B cell (primary cell): ENCODE measurements around the gene TKT. TPM values are rescaled to one million over a fixed set of nuclear protein-coding genes. Genes with fewer than 3 reads are reported as not detected.

ENCODE experiments used
- ATAC-seq: fragments of 200-7000 bp; cut with Tn5 transposase; one replicate; pipeline ENCODE4 v1.10.0; 2021; ENCODE audit warnings: low read depth, mild to moderate bottlenecking, moderate number of reproducible peaks, moderate library complexity
- CTCF ChIA-PET: fragments of 350-600 bp; sonication (Branson Sonifier 250); formaldehyde crosslinking; loops from one replicate; lab custom pipeline; 2021; ENCODE audit warnings: antibody characterized with exemption, inconsistent platforms; lab: Charles Lee
- POLR2A ChIA-PET: fragments of 350-600 bp; sonication (Branson Sonifier 250); formaldehyde crosslinking; loops from one replicate; lab custom pipeline; 2021; ENCODE audit warnings: antibody characterized with exemption; lab: Charles Lee
- DNase-seq: peaks from one replicate; pipeline ENCODE4 v3.0.0; 2013
- H2AFZ ChIP-seq: 2 replicates; pipeline ENCODE4 v1.6.1; 2012; ENCODE audit warnings: mild to moderate bottlenecking, low read depth, low read length; ENCODE audit not compliant: insufficient read depth, poor library complexity, severe bottlenecking
- H3K27ac ChIP-seq, 2 donors: 1 replicate in 1 of 2; 2 replicates in 1 of 2; pipeline ENCODE4 v1.5.1; 2012 to 2013; ENCODE audit warnings: low read length in 2 of 2, mild to moderate bottlenecking in 2 of 2, moderate library complexity in 1 of 2
- H3K27me3 ChIP-seq, 4 experiments: fragments of 200-600 bp in 1 of 4; sonication (generic) in 1 of 4; replicated peaks in 1 of 4; 1 replicate in 2 of 4; 2 replicates in 2 of 4; pipeline versions ENCODE4 v1.6.1 to v1.7.0; 2013 to 2016; ENCODE audit warnings: low read length in 3 of 4, mild to moderate bottlenecking in 2 of 4, mixed read lengths in 1 of 4, moderate library complexity in 1 of 4; ENCODE audit not compliant: insufficient read depth in 4 of 4, control insufficient read depth in 3 of 4; ENCODE audit errors: control extremely low read depth in 1 of 4
- H3K36me3 ChIP-seq, 2 experiments: replicated peaks in 1 of 2; 1 replicate in 1 of 2; 2 replicates in 1 of 2; pipeline versions ENCODE4 v1.6.1 to v1.7.1; 2013; ENCODE audit warnings: low read length in 1 of 2; ENCODE audit not compliant: insufficient read depth in 2 of 2, control insufficient read depth in 1 of 2; ENCODE audit errors: control extremely low read depth in 1 of 2, extremely low read depth in 1 of 2
- H3K4me1 ChIP-seq, 2 donors: fragments of 200-600 bp in 1 of 2; sonication (generic) in 1 of 2; 1 replicate in 1 of 2; 2 replicates in 1 of 2; pipeline versions ENCODE4 v1.5.1 to v1.6.1; 2013 to 2017; ENCODE audit warnings: low read length in 2 of 2; ENCODE audit not compliant: control insufficient read depth in 2 of 2, insufficient read depth in 2 of 2
- H3K4me2 ChIP-seq: replicated peaks from 2 replicates; pipeline ENCODE3; 2012; ENCODE audit warnings: mild to moderate bottlenecking, low read depth, low read length; ENCODE audit not compliant: poor library complexity, severe bottlenecking
- H3K4me3 ChIP-seq, 5 experiments: fragments of 200-600 bp in 1 of 5; sonication (generic) in 1 of 5; 1 replicate in 3 of 5; 2 replicates in 2 of 5; pipeline versions ENCODE4 v1.5.1 to v1.7.0; 2011 to 2016; ENCODE audit warnings: low read length in 4 of 5, mild to moderate bottlenecking in 4 of 5, low read depth in 2 of 5, control low read depth in 1 of 5, moderate library complexity in 1 of 5; ENCODE audit not compliant: insufficient read depth in 1 of 5; ENCODE audit errors: control extremely low read depth in 1 of 5, extremely low read depth in 1 of 5
- H3K79me2 ChIP-seq: fragments of 200-600 bp; sonication (generic); one replicate; pipeline ENCODE4 v1.6.0; 2016; ENCODE audit warnings: low read length; ENCODE audit not compliant: control insufficient read depth, insufficient read depth
- H3K9ac ChIP-seq: fragments of 200-600 bp; sonication (generic); 2 replicates; pipeline ENCODE4 v1.6.1; 2017; ENCODE audit warnings: mild to moderate bottlenecking, low read length, moderate library complexity
- H3K9me3 ChIP-seq, 3 donors: one replicate each; pipeline versions ENCODE4 v1.6.1 to v1.7.1; 2013; ENCODE audit warnings: low read length in 2 of 3; ENCODE audit not compliant: control insufficient read depth in 2 of 3, insufficient read depth in 1 of 3; ENCODE audit errors: control extremely low read depth in 1 of 3
- H4K20me1 ChIP-seq: 2 replicates; pipeline ENCODE4 v1.6.0; 2012; ENCODE audit warnings: mild to moderate bottlenecking, low read length; ENCODE audit not compliant: insufficient read depth, control insufficient read depth, poor library complexity, severe bottlenecking
- H3K27ac Mint-ChIP-seq: one replicate; pipeline ENCODE4 v1.8.0; 2021; ENCODE audit warnings: mixed read lengths
- H3K27me3 Mint-ChIP-seq: one replicate; pipeline ENCODE4 v1.8.0; 2021; ENCODE audit warnings: mixed read lengths
- H3K4me1 Mint-ChIP-seq: one replicate; pipeline ENCODE4 v1.8.0; 2021; ENCODE audit warnings: mixed read lengths
- H3K4me3 Mint-ChIP-seq: one replicate; pipeline ENCODE4 v1.8.0; 2021; ENCODE audit warnings: mixed read lengths
- H3K9me3 Mint-ChIP-seq: one replicate; pipeline ENCODE4 v1.8.0; 2022; ENCODE audit warnings: mixed read lengths; ENCODE audit not compliant: insufficient read depth
- CTCF ChIP-seq: fragments of 200-600 bp; IDR thresholded peaks from one replicate; pipeline ENCODE4 v1.8.0; 2022; ENCODE audit warnings: antibody characterized with exemption, mild to moderate bottlenecking
- EZH2 ChIP-seq: IDR thresholded peaks from 2 replicates; pipeline ENCODE4 v1.6.1; 2012; ENCODE audit warnings: borderline replicate concordance, low read depth, mild to moderate bottlenecking, moderate library complexity, low read length; ENCODE audit not compliant: insufficient read depth, poor library complexity, severe bottlenecking
- WGBS: methylation state at CpG from one replicate; pipeline ENCODE4 v1.1.5; 2013; ENCODE audit warnings: missing lambda C conversion rate; ENCODE audit not compliant: insufficient coverage; 5-methylcytosine and 5-hydroxymethylcytosine counted together
- intact Hi-C: fragments of 100-400 bp; cut with micrococcal nuclease; formaldehyde crosslinking; loops from one replicate; pipeline ENCODE4 v1.10.0; 2022
- polyA plus RNA-seq: library from polyadenylated mRNA; depleted of rRNA; stranded (reverse); fragments of >200 nt; gene quantifications from 2 replicates; pipeline ENCODE4 v1.2.3, GENCODE V29; 2012
- total RNA-seq, 2 donors: library from RNA; stranded (reverse); fragments of 120-200 nt in 1 of 2; gene quantifications; 1 replicate in 1 of 2; 2 replicates in 1 of 2; pipeline versions ENCODE4 v1.2.3 to v1.2.4, GENCODE V29; 2013 to 2022

The TKT gene
- total and polyA plus RNA-seq, 2 donors (not counting 1 experiment from before 2014, with no cell fraction given), result 69.5 to 81.0 TPM

- Histone ChIP-seq H3K9ac (no peak overlapping the region), H3K27me3 (no peaks in the 10 kb centered on the region), H3K9me3 (peaks cover 0 to 15% (median 9%) of the 10 kb centered on the region in 3 donors), H3K36me3 (no peaks in the 10 kb centered on the region), H3K27ac (no peak overlapping the region), H3K4me1 (peaks cover 0 to 5% of the 10 kb centered on the region in 2 donors), H3K4me3 (no peak overlapping the region), H3K4me2 (no peak overlapping the region), H3K79me2 (no peaks in the 10 kb centered on the region), H2AFZ (no peak overlapping the region), H4K20me1 (no peaks in the 10 kb centered on the region)
- no peak overlapping the region for H3K4me3 Mint-ChIP-seq
- WGBS, result 100% methylated on average over 7 of the region's 7 CpGs
- DNase-seq (no peak), ATAC-seq (no peak)
- intact Hi-C loops, result no loop called here
- TF ChIP-seq CTCF (no peak), EZH2 (no peak)
- ChIA-PET POLR2A (no interaction called here), CTCF (no interaction called here)
- peaks cover 5% of the 10 kb centered on the region for H3K4me1 Mint-ChIP-seq
- H3K9me3 Mint-ChIP-seq, result no peaks in the 10 kb centered on the region
- H3K27me3 Mint-ChIP-seq, result no peaks in the 10 kb centered on the region
- H3K27ac Mint-ChIP-seq, result no peak overlapping the region
Observed at GRCh38 chr3:53213276-53213675, 42.5 kb downstream of the TKT start.

GRCh38 chr3:53211706-53212702 is 43.8 kb downstream of the TKT start:
- Histone ChIP-seq H3K27ac (no peak overlapping the region), H2AFZ (no peak overlapping the region), H4K20me1 (no peaks in the 10 kb centered on the region), H3K4me3 (no peak overlapping the region), H3K9me3 (peaks cover 0 to 19% (median 11%) of the 10 kb centered on the region in 3 donors), H3K79me2 (no peaks in the 10 kb centered on the region), H3K36me3 (no peaks in the 10 kb centered on the region), H3K4me2 (no peak overlapping the region), H3K4me1 (no peaks in the 10 kb centered on the region), H3K9ac (no peak overlapping the region), H3K27me3 (no peaks in the 10 kb centered on the region)
- POLR2A ChIA-PET, result no interaction called here
- 0% methylated on average over 1 of the region's 9 CpGs for WGBS
- Mint-ChIP-seq H3K4me3 (no peak overlapping the region), H3K27ac (no peak overlapping the region), H3K27me3 (no peaks in the 10 kb centered on the region), H3K4me1 (no peaks in the 10 kb centered on the region), H3K9me3 (peaks cover 2% of the 10 kb centered on the region)
- TF ChIP-seq EZH2 (no peak), CTCF (no peak)
- intact Hi-C loops, result no loop called here
- CTCF ChIA-PET, result interaction anchor here (1.9 kb wide), 1 partner anchor 16 kb away, joined by 5 read pairs; no protein-coding TSS in a partner anchor
- ATAC-seq, result no peak
- DNase-seq, result no peak
